ENCODE data around the gene YY1.
"Not testable (repeated sequence)": the region's sequence is repeated elsewhere in the genome, so short reads cannot be mapped to it uniquely, and the experiment has no call there.

Gene YY1

GRCh38 chr14:100292776-100293461, 54.0 kb downstream of the YY1 start:
- Mint-ChIP-seq H3K36me3 (no peaks in the 10 kb centered on the region), H3K27ac (no peak overlapping the region), H3K9me3 (no peaks in the 10 kb centered on the region), H3K4me3 (no peak overlapping the region), H3K27me3 (no peaks in the 10 kb centered on the region), H3K4me1 (no peaks in the 10 kb centered on the region)

GRCh38 chr14:100293497-100294212, 54.7 kb downstream of the YY1 start:
- no peaks in the 10 kb centered on the region for H3K9me3 Mint-ChIP-seq
- no peak overlapping the region for H3K4me3 Mint-ChIP-seq
- no peaks in the 10 kb centered on the region for H3K36me3 Mint-ChIP-seq
- no peaks in the 10 kb centered on the region for H3K4me1 Mint-ChIP-seq
- no peak overlapping the region for H3K27ac Mint-ChIP-seq
- no peaks in the 10 kb centered on the region for H3K27me3 Mint-ChIP-seq

- Mint-ChIP-seq H3K4me3 (no peak overlapping the region), H3K27ac (no peak overlapping the region), H3K27me3 (no peaks in the 10 kb centered on the region), H3K9me3 (no peaks in the 10 kb centered on the region), H3K36me3 (no peaks in the 10 kb centered on the region), H3K4me1 (no peaks in the 10 kb centered on the region)
These were observed 55.4 kb downstream of the YY1 start for GRCh38 chr14:100294213-100294962.

GRCh38 chr14:100294963-100295330, 56.0 kb downstream of the YY1 start:
- Mint-ChIP-seq H3K4me3 (no peak overlapping the region), H3K9me3 (no peaks in the 10 kb centered on the region), H3K27me3 (no peaks in the 10 kb centered on the region), H3K4me1 (no peaks in the 10 kb centered on the region), H3K27ac (no peak overlapping the region), H3K36me3 (no peaks in the 10 kb centered on the region)

GRCh38 chr14:100295376-100296105, 56.6 kb downstream of the YY1 start:
- H3K27ac Mint-ChIP-seq: no peak overlapping the region
- no peak overlapping the region for H3K4me3 Mint-ChIP-seq
- H3K27me3 Mint-ChIP-seq: no peaks in the 10 kb centered on the region
- no peaks in the 10 kb centered on the region for H3K9me3 Mint-ChIP-seq
- no peaks in the 10 kb centered on the region for H3K36me3 Mint-ChIP-seq
- H3K4me1 Mint-ChIP-seq: no peaks in the 10 kb centered on the region

GRCh38 chr14:100296106-100296651, 57.2 kb downstream of the YY1 start:
- H3K4me3 Mint-ChIP-seq: no peak overlapping the region
- H3K9me3 Mint-ChIP-seq: no peaks in the 10 kb centered on the region
- no peaks in the 10 kb centered on the region for H3K27me3 Mint-ChIP-seq
- H3K4me1 Mint-ChIP-seq: no peaks in the 10 kb centered on the region
- no peaks in the 10 kb centered on the region for H3K36me3 Mint-ChIP-seq
- H3K27ac Mint-ChIP-seq: no peak overlapping the region

GRCh38 chr14:100296729-100297128, 57.8 kb downstream of the YY1 start:
- H3K4me3 Mint-ChIP-seq, H3K36me3 Mint-ChIP-seq, H3K4me1 Mint-ChIP-seq, H3K27ac Mint-ChIP-seq, H3K9me3 Mint-ChIP-seq, H3K27me3 Mint-ChIP-seq: not testable (repeated sequence)

- H3K27me3 Mint-ChIP-seq: no peaks in the 10 kb centered on the region
- H3K27ac Mint-ChIP-seq: no peak overlapping the region
- H3K9me3 Mint-ChIP-seq: no peaks in the 10 kb centered on the region
- H3K4me1 Mint-ChIP-seq: no peaks in the 10 kb centered on the region
- H3K4me3 Mint-ChIP-seq: no peak overlapping the region
- H3K36me3 Mint-ChIP-seq: no peaks in the 10 kb centered on the region
These were observed 58.7 kb downstream of the YY1 start for GRCh38 chr14:100297320-100298300.

- Mint-ChIP-seq H3K4me3 (no peak overlapping the region), H3K4me1 (no peaks in the 10 kb centered on the region), H3K36me3 (no peaks in the 10 kb centered on the region), H3K27ac (no peak overlapping the region), H3K27me3 (no peaks in the 10 kb centered on the region), H3K9me3 (no peaks in the 10 kb centered on the region)
These were observed 59.8 kb downstream of the YY1 start for GRCh38 chr14:100298551-100299237.

GRCh38 chr14:100299238-100299560, 60.3 kb downstream of the YY1 start:
- H3K27ac Mint-ChIP-seq: no peak overlapping the region
- no peaks in the 10 kb centered on the region for H3K4me1 Mint-ChIP-seq
- H3K27me3 Mint-ChIP-seq: no peaks in the 10 kb centered on the region
- H3K9me3 Mint-ChIP-seq: no peaks in the 10 kb centered on the region
- H3K36me3 Mint-ChIP-seq: no peaks in the 10 kb centered on the region
- no peak overlapping the region for H3K4me3 Mint-ChIP-seq

GRCh38 chr14:100302616-100303015, 63.7 kb downstream of the YY1 start:
- Mint-ChIP-seq H3K36me3 (no peaks in the 10 kb centered on the region), H3K9me3 (no peaks in the 10 kb centered on the region), H3K27me3 (peaks cover 2% of the 10 kb centered on the region), H3K4me3 (no peak overlapping the region), H3K27ac (no peak overlapping the region), H3K4me1 (peaks cover 10% of the 10 kb centered on the region)

- no peaks in the 10 kb centered on the region for H3K36me3 Mint-ChIP-seq
- no peak overlapping the region for H3K27ac Mint-ChIP-seq
- no peak overlapping the region for H3K4me3 Mint-ChIP-seq
- peaks cover 10% of the 10 kb centered on the region for H3K4me1 Mint-ChIP-seq
- peaks cover 2% of the 10 kb centered on the region for H3K27me3 Mint-ChIP-seq
- H3K9me3 Mint-ChIP-seq: no peaks in the 10 kb centered on the region
These were observed 64.2 kb downstream of the YY1 start for GRCh38 chr14:100303179-100303578.

- Mint-ChIP-seq H3K27ac (no peak overlapping the region), H3K9me3 (no peaks in the 10 kb centered on the region), H3K4me3 (no peak overlapping the region)
These were observed 65.0 kb downstream of the YY1 start for GRCh38 chr14:100303925-100304324.

GRCh38 chr14:100304825-100305323, 65.9 kb downstream of the YY1 start:
- Mint-ChIP-seq H3K9me3 (no peaks in the 10 kb centered on the region), H3K36me3 (no peaks in the 10 kb centered on the region), H3K4me3 (peak overlapping the region; percentile 88), H3K27me3 (peaks cover 2% of the 10 kb centered on the region), H3K27ac (peak overlapping the region; percentile 85), H3K4me1 (peaks cover 10% of the 10 kb centered on the region)

More at GRCh38 chr14:100303925-100304324, 65.0 kb downstream of the YY1 start:
- Mint-ChIP-seq H3K27me3 (peaks cover 2% of the 10 kb centered on the region), H3K36me3 (no peaks in the 10 kb centered on the region), H3K4me1 (peaks cover 10% of the 10 kb centered on the region)
